ENCODE results near the gene SAMD11. TPM values are rescaled to one million over a fixed set of nuclear protein-coding genes. Genes with fewer than 3 reads are reported as not detected.

The SAMD11 gene
- total RNA-seq, 1 experiment from 2014 or later: 13.5 TPM

DNA sequence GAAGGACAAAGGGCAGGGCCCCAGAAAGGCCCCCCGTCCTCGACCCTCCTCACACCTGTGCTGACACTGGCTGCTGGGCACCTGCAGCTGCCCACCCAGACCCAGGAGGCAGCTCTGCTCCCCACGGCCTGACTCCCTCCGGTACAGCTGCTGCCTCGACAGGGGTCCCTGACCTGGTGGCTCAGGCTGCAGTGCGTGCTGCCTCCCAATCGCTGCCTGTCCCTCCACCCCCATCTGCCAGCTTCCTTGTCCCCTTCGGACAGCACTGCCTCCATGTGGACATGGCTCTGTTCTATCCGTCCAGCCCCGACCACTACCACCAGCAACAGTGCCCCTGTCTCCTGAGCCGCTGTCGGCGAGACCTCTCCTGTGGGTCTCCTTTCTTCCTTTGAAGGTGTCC is 31.2 kb downstream of the SAMD11 start:
- Histone ChIP-seq H2AFZ (ENCODE audit: low read length) (no peak overlapping the region), H3K23ac (ENCODE audit: insufficient read length, low read depth, low read length) (no peak overlapping the region), H2BK12ac (ENCODE audit: insufficient read length, low read depth, low read length) (no peak overlapping the region), H3K79me1 (ENCODE audit: insufficient read depth, low read depth, low read length, poor library complexity, severe bottlenecking) (peaks cover 4% of the 10 kb centered on the region), H4K91ac (ENCODE audit: insufficient read length, low read depth, low read length) (no peak overlapping the region), H2BK15ac (ENCODE audit: low read depth, low read length) (no peak overlapping the region), H2BK120ac (ENCODE audit: low read depth, low read length, poor library complexity, severe bottlenecking) (no peak overlapping the region), H3K9me3 (ENCODE audit: control insufficient read depth, low read depth, low read length) (no peaks in the 10 kb centered on the region), H3K9ac (ENCODE audit: extremely low read depth, insufficient read length, low read length) (no peak overlapping the region), H4K20me1 (ENCODE audit: control insufficient read depth, insufficient read depth, insufficient read length) (no peaks in the 10 kb centered on the region), H3K23me2 (ENCODE audit: insufficient read length, low read depth, low read length, poor library complexity, severe bottlenecking) (no peaks in the 10 kb centered on the region), H2AK5ac (ENCODE audit: insufficient read length, low read length) (no peak overlapping the region), H3K27me3 (ENCODE audit: insufficient read depth, low read length) (peaks cover 4% of the 10 kb centered on the region; the same call in 1 of the 2 replicates), H3K27ac (ENCODE audit: insufficient read length, low read depth, low read length) (no peak overlapping the region), H3K79me2 (ENCODE audit: insufficient read depth, low read length) (peaks cover 5% of the 10 kb centered on the region; the same call in 1 of the 2 replicates), H4K8ac (replicated peaks; ENCODE audit: insufficient read length, low read depth, low read length) (no peak overlapping the region), H3K56ac (ENCODE audit: insufficient read length, low read depth, low read length) (no peak overlapping the region), H3K4me2 (ENCODE audit: insufficient read depth, insufficient read length, low read length) (no peak overlapping the region), H3T11ph (ENCODE audit: low read length) (no peak overlapping the region), H3K4ac (ENCODE audit: low read depth, low read length) (no peak overlapping the region), H2BK5ac (ENCODE audit: insufficient read length, low read length) (no peak overlapping the region), H2BK20ac (ENCODE audit: low read depth, low read length, poor library complexity, severe bottlenecking) (no peak overlapping the region), H3K18ac (ENCODE audit: insufficient read length, low read depth, low read length) (no peak overlapping the region), H3K14ac (ENCODE audit: insufficient read depth, low read length) (no peak overlapping the region), H4K5ac (ENCODE audit: insufficient read length, low read depth, low read length) (no peak overlapping the region), H3K4me1 (ENCODE audit: insufficient read depth, low read length) (no peaks in the 10 kb centered on the region)
- DNase-seq: no peak
- Mint-ChIP-seq H3K36me3 (ENCODE audit: insufficient read depth in 1 of 3, low read depth in 3 of 3) (peaks cover 32 to 71% (median 59%) of the 10 kb centered on the region in 3 experiments; a peak in 6 of 7 replicates), H3K4me1 (peaks cover 7 to 16% of the 10 kb centered on the region in 2 experiments), H3K4me3 (no peak overlapping the region), H3K27ac (no peak overlapping the region), H3K27me3 (ENCODE audit: low read depth) (peaks cover 5% of the 10 kb centered on the region), H3K9me3 (no peaks in the 10 kb centered on the region; a peak in 2 of 5 replicates)
- no CpG with 5 or more reads among the region's 13 CpGs for WGBS (ENCODE audit: extremely low coverage, insufficient read length, low lambda C conversion rate)
- TF ChIP-seq, protein P1, sequence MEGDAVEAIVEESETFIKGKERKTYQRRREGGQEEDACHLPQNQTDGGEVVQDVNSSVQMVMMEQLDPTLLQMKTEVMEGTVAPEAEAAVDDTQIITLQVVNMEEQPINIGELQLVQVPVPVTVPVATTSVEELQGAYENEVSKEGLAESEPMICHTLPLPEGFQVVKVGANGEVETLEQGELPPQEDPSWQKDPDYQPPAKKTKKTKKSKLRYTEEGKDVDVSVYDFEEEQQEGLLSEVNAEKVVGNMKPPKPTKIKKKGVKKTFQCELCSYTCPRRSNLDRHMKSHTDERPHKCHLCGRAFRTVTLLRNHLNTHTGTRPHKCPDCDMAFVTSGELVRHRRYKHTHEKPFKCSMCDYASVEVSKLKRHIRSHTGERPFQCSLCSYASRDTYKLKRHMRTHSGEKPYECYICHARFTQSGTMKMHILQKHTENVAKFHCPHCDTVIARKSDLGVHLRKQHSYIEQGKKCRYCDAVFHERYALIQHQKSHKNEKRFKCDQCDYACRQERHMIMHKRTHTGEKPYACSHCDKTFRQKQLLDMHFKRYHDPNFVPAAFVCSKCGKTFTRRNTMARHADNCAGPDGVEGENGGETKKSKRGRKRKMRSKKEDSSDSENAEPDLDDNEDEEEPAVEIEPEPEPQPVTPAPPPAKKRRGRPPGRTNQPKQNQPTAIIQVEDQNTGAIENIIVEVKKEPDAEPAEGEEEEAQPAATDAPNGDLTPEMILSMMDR (conservative IDR thresholded peaks at IDR 0.05): no peak

All from H9 (cell line).